LHCN-M2 (cell line): ENCODE measurements around the gene SH3RF1. TPM values are rescaled to one million over a fixed set of nuclear protein-coding genes. Genes with fewer than 3 reads are reported as not detected.
A peak's percentile ranks its signal among the peaks of the same experiment; 100 is the strongest.

Source experiments
- DNase-seq: peaks from one replicate; pipeline ENCODE4 v3.0.0-alpha.2; 2012; ENCODE audit warnings: low read depth
- total RNA-seq: library from RNA; depleted of rRNA; stranded (reverse); fragments of >200 nt; gene quantifications from 2 replicates; pipeline ENCODE4 v1.2.3, GENCODE V29; 2014

SH3RF1 gene
- total RNA-seq, 1 experiment from 2014 or later, result 9.2 TPM

- no peak for DNase-seq
Observed at GRCh38 chr4:169251291-169252235, 19.2 kb downstream of the SH3RF1 start.

GRCh38 chr4:169250796-169251195 lies 20.0 kb downstream of the SH3RF1 start:
- DNase-seq, result no peak

GRCh38 chr4:169249999-169250398 lies 20.8 kb downstream of the SH3RF1 start:
- no peak for DNase-seq

- no peak for DNase-seq
Observed at GRCh38 chr4:169249214-169249973, 21.4 kb downstream of the SH3RF1 start.

- no peak for DNase-seq
Observed at GRCh38 chr4:169248645-169249044, 22.1 kb downstream of the SH3RF1 start.

- DNase-seq, result no peak
Observed at GRCh38 chr4:169246957-169247396, 23.8 kb downstream of the SH3RF1 start.

GRCh38 chr4:169246279-169246678 lies 24.5 kb downstream of the SH3RF1 start:
- DNase-seq, result no peak

GRCh38 chr4:169245061-169245460 lies 25.7 kb downstream of the SH3RF1 start:
- no peak for DNase-seq

GRCh38 chr4:169243825-169244609 lies 26.7 kb downstream of the SH3RF1 start:
- DNase-seq, result peak; percentile 57

GRCh38 chr4:169241464-169241863 lies 29.3 kb downstream of the SH3RF1 start:
- no peak for DNase-seq

GRCh38 chr4:169239221-169239905 lies 31.4 kb downstream of the SH3RF1 start:
- no peak for DNase-seq

- DNase-seq, result peak; percentile 62
Observed at GRCh38 chr4:169238445-169238844, 32.3 kb downstream of the SH3RF1 start.

- DNase-seq, result no peak
Observed at GRCh38 chr4:169236873-169237626, 33.7 kb downstream of the SH3RF1 start.

- DNase-seq, result no peak
Observed at GRCh38 chr4:169236078-169236477, 34.7 kb downstream of the SH3RF1 start.

- DNase-seq, result no peak
Observed at GRCh38 chr4:169234137-169234855, 36.5 kb downstream of the SH3RF1 start.

- DNase-seq, result no peak
Observed at GRCh38 chr4:169233691-169234090, 37.1 kb downstream of the SH3RF1 start.

GRCh38 chr4:169231647-169232262 lies 39.0 kb downstream of the SH3RF1 start:
- DNase-seq, result no peak

- peak; percentile 94 for DNase-seq
Observed at GRCh38 chr4:169229571-169230028, 41.2 kb downstream of the SH3RF1 start.

GRCh38 chr4:169228076-169228475 lies 42.7 kb downstream of the SH3RF1 start:
- no peak for DNase-seq
